ENCODE results near the gene ELF4.
A peak's percentile ranks its signal among the peaks of the same experiment; 100 is the strongest.

The ELF4 gene

GRCh38 chrX:130110379-130111219 is at the start of gene ELF4:
TSS of gene ELF4 (minus strand) at chrX:130110497. CDS start at chrX:130081330, 29,167 bp downstream.
- DNase-seq (ENCODE audit: low read depth in 2 of 2, low spot score in 1 of 2), result peak in 1 of 2 donors; percentile 47

DNA sequence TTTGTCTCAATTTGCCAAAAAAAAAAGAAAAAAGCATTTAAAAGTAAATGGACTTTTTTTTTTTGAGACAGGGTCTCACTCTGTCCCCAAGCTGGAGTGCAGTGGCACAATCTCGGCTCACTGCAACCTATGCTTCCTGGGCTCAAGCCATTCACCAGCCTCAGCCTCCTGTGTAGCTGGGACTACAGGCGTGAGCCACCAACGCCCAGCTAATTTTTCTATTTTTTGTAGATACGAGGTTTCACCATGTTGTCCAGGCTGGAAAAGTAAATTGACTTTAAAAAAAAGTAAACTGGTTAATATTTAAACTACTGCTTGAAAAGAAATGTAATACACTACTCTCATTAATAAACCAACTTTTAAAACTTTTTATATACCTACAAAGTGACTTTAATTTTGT is 49.5 kb upstream of the ELF4 start:
- DNase-seq (ENCODE audit: low read depth in 2 of 2, low spot score in 1 of 2), result no peak

GRCh38 chrX:130158311-130158710 is 48.0 kb upstream of the ELF4 start:
- no peak for DNase-seq (ENCODE audit: low read depth in 2 of 2, low spot score in 1 of 2)

DNA sequence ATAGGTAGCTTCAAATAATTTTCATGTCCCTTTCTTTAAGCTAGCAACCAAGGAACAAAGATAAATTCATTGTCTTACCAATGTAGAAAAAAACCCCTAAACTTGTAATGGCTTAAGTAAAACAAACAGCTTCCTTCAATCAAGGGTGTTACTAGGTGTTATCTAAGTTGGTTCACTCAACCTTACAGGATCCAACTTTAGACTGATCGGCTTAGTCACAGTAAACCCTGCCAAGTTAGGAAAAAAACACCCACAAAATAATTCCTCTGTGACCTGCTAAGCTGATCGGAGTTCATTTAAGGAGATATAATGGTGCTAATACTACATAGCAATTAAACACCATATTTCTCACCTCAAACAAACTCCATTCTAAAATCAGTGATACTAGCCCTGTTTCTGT is 45.3 kb upstream of the ELF4 start:
- no peak for DNase-seq (ENCODE audit: low read depth in 2 of 2, low spot score in 1 of 2)

DNA sequence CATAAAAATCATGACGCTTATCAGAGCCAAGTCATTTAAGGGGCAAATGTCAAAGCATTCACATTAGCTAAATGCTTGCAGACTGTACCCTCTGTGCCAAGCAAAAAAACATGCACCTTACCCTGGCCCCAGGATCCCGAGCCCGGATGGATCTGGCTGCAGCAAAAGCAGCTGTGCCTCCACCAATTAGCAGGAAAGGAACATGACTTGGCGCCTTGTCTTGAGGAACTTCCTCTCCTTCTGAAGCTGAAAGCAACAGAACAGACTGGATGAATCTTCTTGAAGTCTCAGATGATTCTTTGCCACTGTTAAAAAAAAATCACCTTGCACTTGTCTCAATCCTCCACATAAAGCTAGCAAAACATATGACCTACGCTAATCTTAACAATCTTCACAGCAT is 37.3 kb upstream of the ELF4 start:
- no peak for DNase-seq (ENCODE audit: low read depth in 2 of 2, low spot score in 1 of 2)

GRCh38 chrX:130145123-130145522 is 34.8 kb upstream of the ELF4 start:
- DNase-seq (ENCODE audit: low read depth in 2 of 2, low spot score in 1 of 2), result no peak

DNA sequence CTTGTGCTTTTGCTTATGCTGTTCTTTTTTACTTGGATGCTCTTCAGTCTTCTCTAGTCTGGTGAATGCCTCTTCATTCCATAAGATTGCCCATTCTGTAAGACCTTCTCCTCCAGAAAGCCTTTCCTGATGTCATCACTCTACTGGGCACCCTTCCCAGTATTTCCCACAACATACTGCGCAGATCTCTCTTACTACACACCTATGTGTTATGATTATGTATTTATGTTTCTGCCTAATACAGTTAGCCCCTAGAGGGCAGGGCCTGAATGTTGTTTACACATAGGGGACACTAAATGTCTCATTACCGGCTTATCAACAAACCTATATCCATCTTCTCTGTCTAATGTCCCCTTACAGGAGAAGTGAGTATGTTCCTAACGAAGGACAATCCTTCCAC is 34.2 kb upstream of the ELF4 start:
- no peak for DNase-seq (ENCODE audit: low read depth in 2 of 2, low spot score in 1 of 2)

- no peak for DNase-seq (ENCODE audit: low read depth in 2 of 2, low spot score in 1 of 2)
Measured at GRCh38 chrX:130139474-130140201, 29.3 kb upstream of the ELF4 start.

DNA sequence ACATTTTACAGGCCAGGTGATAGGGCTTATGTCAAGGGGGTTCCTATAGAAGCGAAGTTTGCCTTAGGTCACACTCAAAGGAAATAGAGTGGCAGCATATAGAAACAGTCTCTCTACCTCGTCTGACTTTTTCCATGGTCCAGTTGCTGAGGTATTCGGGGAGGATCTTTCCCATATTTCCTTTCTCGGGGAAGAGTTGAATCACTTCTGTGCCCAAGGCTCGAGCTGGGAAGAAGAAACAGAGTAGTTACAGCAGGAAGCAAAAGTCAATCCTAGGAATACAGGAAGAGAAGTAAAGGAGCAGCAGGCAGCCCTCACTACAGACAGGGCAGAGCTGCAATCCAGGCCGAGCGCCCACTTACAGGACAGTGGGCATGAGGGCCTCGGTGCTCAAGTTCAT is 26.7 kb upstream of the ELF4 start:
- no peak for DNase-seq (ENCODE audit: low read depth in 2 of 2, low spot score in 1 of 2)

- DNase-seq (ENCODE audit: low read depth in 2 of 2, low spot score in 1 of 2), result no peak
Measured at GRCh38 chrX:130136496-130136895, 26.2 kb upstream of the ELF4 start.

DNA sequence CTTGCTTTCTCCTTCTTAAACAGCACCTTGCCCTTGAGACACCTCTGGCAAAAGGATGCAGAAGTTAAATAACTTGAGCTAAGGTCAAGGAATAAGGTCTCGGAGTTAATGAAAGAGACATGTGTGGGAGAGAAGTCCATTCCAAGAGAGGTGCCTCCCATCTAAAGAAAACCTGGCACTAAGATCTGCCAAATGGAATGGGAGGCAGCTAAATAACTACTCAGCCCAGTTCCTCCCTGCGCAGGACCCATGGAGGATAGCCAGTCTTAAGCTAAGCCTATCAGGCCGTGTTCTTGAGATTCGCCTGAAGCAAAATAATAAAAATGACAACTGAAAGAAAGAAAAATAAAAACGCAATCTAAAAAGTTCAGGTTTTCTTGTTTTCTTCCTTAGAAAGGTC is 20.7 kb upstream of the ELF4 start:
- DNase-seq (ENCODE audit: low read depth in 2 of 2, low spot score in 1 of 2), result no peak

DNA sequence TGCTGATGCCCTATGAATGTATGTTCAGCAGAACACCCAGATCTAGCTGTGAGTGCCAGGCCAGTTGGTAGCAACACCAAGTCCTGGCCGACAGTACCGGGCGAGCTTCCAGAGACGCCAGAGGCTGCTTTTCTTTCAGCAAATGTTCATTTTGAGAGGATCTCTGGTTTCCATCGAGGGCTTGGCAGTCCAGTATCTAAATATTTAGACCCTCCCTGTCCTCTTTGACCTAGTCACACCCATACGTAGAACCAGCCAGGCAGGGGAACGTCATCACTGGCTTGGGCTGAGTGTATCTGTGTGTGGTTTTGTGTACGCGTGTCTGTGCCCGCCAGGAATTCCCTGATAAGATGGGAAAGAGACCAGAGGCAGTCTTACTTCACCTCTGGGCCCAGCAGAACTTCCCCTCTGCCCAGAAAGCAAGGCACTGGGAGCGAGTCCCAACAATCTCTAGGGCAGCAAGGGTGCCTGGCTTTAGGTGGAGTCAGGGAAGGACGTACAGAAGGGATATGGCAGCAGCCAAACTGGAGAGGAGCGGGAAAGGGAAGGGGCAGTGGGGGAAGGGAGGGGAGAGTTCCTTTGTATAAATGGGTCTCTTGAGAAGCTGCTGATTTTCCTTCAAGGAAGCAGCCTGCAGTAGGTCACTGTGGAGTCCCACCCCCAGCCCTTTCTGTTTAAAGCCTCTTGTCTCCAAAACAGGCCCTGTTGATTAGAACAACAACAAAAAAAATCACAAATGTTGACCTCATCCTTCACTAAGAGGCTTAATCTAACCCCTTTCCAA is 15.0 kb upstream of the ELF4 start:
- DNase-seq (ENCODE audit: low read depth in 2 of 2, low spot score in 1 of 2), result no peak

GRCh38 chrX:130124577-130124976 is 14.3 kb upstream of the ELF4 start:
- DNase-seq (ENCODE audit: low read depth in 2 of 2, low spot score in 1 of 2), result no peak

DNA sequence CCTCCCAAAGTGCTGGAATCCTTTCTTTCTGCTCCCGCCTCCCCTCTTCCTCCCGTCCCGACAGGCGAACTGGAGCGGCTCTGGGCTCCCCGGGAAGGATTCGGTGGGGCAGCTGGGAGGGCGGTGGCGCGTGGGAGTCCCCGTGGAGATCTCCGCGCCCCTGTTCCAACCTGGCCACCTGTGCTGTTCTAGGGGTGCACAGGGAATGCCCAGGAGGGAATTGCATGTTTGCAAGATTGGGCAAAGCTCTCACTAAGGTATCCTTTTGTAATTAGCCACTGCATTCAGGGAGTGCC is 11.2 kb upstream of the ELF4 start:
- no peak for DNase-seq (ENCODE audit: low read depth in 2 of 2, low spot score in 1 of 2)

DNA sequence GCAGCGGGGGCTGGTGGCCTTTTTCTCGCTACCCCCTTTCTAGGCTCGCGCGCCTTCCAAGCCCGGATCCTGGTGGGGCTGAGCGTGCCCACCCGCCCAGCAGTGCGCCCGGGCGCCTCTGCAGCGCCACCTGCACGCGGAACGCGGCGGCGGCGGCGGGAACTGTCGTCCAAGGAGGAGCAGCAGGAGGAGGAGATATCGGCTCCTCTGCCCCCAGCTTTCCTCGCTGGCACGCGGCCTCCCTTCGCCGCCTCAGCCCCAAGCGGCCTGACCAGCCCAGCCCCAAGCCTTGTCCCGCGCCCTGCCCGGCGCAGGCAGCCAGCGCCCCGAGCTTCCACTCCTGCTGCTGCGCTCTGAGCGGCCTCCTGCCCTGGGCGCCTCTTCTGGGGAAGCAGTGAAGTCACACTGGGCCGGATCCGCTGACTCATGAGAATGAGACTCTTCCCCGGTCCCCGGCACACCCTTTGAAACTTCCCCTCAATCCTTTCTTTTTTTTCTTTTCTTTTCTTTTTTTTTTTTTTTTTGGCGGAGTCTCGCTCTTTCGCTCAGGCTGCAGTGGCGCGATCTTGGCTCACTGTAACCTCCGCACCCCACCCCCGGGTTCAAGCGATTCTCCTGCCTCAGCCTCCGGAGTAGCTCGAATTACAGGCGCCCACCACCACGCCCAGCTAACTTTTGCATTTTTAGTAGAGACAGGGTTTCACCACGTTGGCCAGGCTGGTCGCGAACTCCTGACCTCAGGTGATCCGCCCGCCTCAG is 10.6 kb upstream of the ELF4 start:
- peak; percentile 24 to 27 for DNase-seq (ENCODE audit: low read depth in 2 of 2, low spot score in 1 of 2)

- DNase-seq (ENCODE audit: low read depth in 2 of 2, low spot score in 1 of 2), result no peak
Measured at GRCh38 chrX:130120321-130120731, 10.0 kb upstream of the ELF4 start.

GRCh38 chrX:130119312-130119898 is 9.1 kb upstream of the ELF4 start:
- DNase-seq (ENCODE audit: low read depth in 2 of 2, low spot score in 1 of 2), result no peak

DNA sequence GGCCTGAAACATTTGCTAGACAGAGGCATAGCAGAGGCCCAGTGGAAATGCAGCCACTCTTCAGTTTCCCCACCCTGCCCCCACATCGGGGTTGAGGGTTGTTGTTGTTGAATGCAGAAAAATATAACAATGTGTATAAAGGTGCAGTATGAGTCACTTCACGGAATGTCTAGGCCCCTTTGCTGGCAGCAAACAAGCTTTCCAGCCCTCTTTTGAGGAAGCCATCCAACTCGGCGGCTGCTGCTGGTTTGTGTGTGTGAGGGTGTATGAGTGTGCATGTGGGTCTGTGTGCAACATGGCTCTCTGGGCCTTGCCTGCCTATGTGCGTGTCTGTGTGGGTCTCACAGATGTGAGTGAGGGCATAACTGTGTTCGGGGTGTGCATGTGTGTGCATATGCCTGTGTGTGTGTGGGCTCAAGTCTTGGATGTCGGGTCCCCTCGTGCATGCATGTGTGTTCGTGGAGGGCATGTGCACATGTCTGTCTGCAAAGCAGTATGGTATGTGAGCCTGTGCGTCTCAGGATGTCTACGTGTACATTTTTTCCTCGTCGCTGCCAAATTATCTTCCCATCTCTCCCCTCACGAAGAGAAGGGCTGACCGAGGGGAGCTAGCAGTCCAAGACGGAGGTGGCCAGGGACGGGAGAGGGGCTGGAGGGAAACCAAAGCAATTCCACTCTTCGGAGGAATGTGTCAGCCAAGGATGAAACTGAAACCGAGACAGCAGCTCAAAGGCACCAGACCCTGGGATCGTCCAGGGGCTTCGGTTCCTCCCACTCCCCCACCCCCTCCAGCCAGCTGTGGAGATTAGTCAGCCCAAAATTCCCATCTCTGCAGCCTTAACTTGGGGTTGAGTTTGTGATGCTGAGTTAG is 8.4 kb upstream of the ELF4 start:
- DNase-seq (ENCODE audit: low read depth in 2 of 2, low spot score in 1 of 2), result no peak

GRCh38 chrX:130117166-130117565 is 6.9 kb upstream of the ELF4 start:
- no peak for DNase-seq (ENCODE audit: low read depth in 2 of 2, low spot score in 1 of 2)

Data from stimulated activated CD8-positive, alpha-beta memory T cell treated with anti-CD3 and anti-CD28 coated beads, Interleukin-4, amount 100 ng/mL, for 4 hours (primary cell).